ENCODE results near the gene MAP3K20.
"Not testable (repeated sequence)": the region's sequence is repeated elsewhere in the genome, so short reads cannot be mapped to it uniquely, and the experiment has no call there.

- TF ChIP-seq, protein P1, sequence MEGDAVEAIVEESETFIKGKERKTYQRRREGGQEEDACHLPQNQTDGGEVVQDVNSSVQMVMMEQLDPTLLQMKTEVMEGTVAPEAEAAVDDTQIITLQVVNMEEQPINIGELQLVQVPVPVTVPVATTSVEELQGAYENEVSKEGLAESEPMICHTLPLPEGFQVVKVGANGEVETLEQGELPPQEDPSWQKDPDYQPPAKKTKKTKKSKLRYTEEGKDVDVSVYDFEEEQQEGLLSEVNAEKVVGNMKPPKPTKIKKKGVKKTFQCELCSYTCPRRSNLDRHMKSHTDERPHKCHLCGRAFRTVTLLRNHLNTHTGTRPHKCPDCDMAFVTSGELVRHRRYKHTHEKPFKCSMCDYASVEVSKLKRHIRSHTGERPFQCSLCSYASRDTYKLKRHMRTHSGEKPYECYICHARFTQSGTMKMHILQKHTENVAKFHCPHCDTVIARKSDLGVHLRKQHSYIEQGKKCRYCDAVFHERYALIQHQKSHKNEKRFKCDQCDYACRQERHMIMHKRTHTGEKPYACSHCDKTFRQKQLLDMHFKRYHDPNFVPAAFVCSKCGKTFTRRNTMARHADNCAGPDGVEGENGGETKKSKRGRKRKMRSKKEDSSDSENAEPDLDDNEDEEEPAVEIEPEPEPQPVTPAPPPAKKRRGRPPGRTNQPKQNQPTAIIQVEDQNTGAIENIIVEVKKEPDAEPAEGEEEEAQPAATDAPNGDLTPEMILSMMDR (IDR thresholded peaks at IDR 0.05; ENCODE audit: borderline replicate concordance, extremely low read depth, low read length, poor library complexity, severe bottlenecking) = not testable (repeated sequence)
- not testable (repeated sequence) for TF ChIP-seq EZH2 (IDR thresholded peaks at IDR 0.05; ENCODE audit: borderline replicate concordance, low read depth, low read length, severe bottlenecking)
These were observed 87.7 kb downstream of the MAP3K20 start for GRCh38 chr2:173163357-173163756.

All from DND-41 (cell line).